SK-N-SH treated with all-trans-retinoic acid at 6 μM for 48 hours (cell line): ENCODE results near the gene ZSCAN18.

Source experiments
- ARNTL ChIP-seq: fragments of 450-650 bp; formaldehyde crosslinking; IDR thresholded peaks from 2 replicates; pipeline ENCODE4 v1.5.0; 2020; ENCODE audit warnings: low read depth, mild to moderate bottlenecking, moderate library complexity, borderline replicate concordance
- CREB5 ChIP-seq: fragments of 250-450 bp; sonication (Bioruptor Pico); IDR thresholded peaks from 2 replicates; pipeline ENCODE4 v1.5.1; 2020; ENCODE audit warnings: low read depth, mild to moderate bottlenecking, moderate library complexity
- CSDC2 ChIP-seq: fragments of 250-450 bp; sonication (Bioruptor Pico); IDR thresholded peaks from 2 replicates; pipeline ENCODE4 v1.5.0; 2020; ENCODE audit warnings: mild to moderate bottlenecking, moderate library complexity
- GLIS3 ChIP-seq: fragments of 250-450 bp; sonication (Bioruptor Pico); IDR thresholded peaks from 2 replicates; pipeline ENCODE4 v1.5.0; 2020; ENCODE audit warnings: mild to moderate bottlenecking, moderate library complexity
- PATZ1 ChIP-seq: fragments of 250-450 bp; sonication (Bioruptor Pico); IDR thresholded peaks from 2 replicates; pipeline ENCODE4 v1.8.0; 2020; ENCODE audit warnings: mild to moderate bottlenecking, moderate library complexity, borderline replicate concordance
- RARB ChIP-seq: fragments of 250-450 bp; sonication (Bioruptor Pico); IDR thresholded peaks from 2 replicates; pipeline ENCODE4 v1.8.0; 2021; ENCODE audit warnings: mild to moderate bottlenecking, moderate library complexity
- SNAI2 ChIP-seq: fragments of 250-450 bp; sonication (Bioruptor Pico); IDR thresholded peaks from 2 replicates; pipeline ENCODE4 v1.5.0; 2020; ENCODE audit warnings: mild to moderate bottlenecking, moderate library complexity
- TOX ChIP-seq: fragments of 250-450 bp; sonication (Bioruptor Pico); IDR thresholded peaks from 2 replicates; pipeline ENCODE4 v1.8.0; 2021; ENCODE audit warnings: mild to moderate bottlenecking, moderate library complexity, borderline replicate concordance
- TSHZ2 ChIP-seq: fragments of 250-450 bp; sonication (Bioruptor Pico); IDR thresholded peaks from 2 replicates; pipeline ENCODE4 v1.5.0; 2020; ENCODE audit warnings: mild to moderate bottlenecking, moderate library complexity
- ZFP30 ChIP-seq: fragments of 450-650 bp; formaldehyde crosslinking; IDR thresholded peaks from 2 replicates; pipeline ENCODE4 v1.5.0; 2022; ENCODE audit warnings: mild to moderate bottlenecking, moderate library complexity
- ZNF70 ChIP-seq: fragments of 450-650 bp; formaldehyde crosslinking; IDR thresholded peaks from 2 replicates; pipeline ENCODE4 v1.5.0; 2020; ENCODE audit warnings: mild to moderate bottlenecking, moderate library complexity

- TF ChIP-seq PATZ1 (CRISPR knock-in tag) (no peak), CREB5 (no peak), SNAI2 (no peak), TOX (no peak), ZNF70 (CRISPR knock-in tag) (no peak), ARNTL (no peak), ZFP30 (no peak), TSHZ2 (CRISPR knock-in tag) (no peak), CSDC2 (CRISPR knock-in tag) (no peak), GLIS3 (CRISPR knock-in tag) (no peak), RARB (CRISPR knock-in tag) (no peak)
Measured at GRCh38 chr19:58054901-58055874, 42.8 kb downstream of the ZSCAN18 start.
